ENCODE results near the gene CNKSR1. TPM values are rescaled to one million over a fixed set of nuclear protein-coding genes. Genes with fewer than 3 reads are reported as not detected.
A peak's percentile ranks its signal among the peaks of the same experiment; 100 is the strongest.

The CNKSR1 gene
- total and polyA plus RNA-seq, 2 of the 13 experiments (the other 11 are each of a cell fraction or from before 2014, with no cell fraction given), result 3.4 to 8.9 TPM

GRCh38 chr1:26177182-26177684 is at the start of gene CNKSR1 (continued):
- TF ChIP-seq ZBTB14 (CRISPR knock-in tag; IDR thresholded peaks at IDR 0.05) (no peak), MYNN (CRISPR knock-in tag; IDR thresholded peaks at IDR 0.05; ENCODE audit: low read depth) (0 out of 2 replicates have a peak, but pooled peaks have one; percentile 24), GATAD1 (CRISPR knock-in tag; IDR thresholded peaks at IDR 0.05) (peak; percentile 57; the same call in 1 of the 2 replicates), NR2F6 (IDR thresholded peaks at IDR 0.05) (no peak), NR2F6 (CRISPR knock-in tag; IDR thresholded peaks at IDR 0.05) (no peak), FOXK2 (IDR thresholded peaks at IDR 0.05) (no peak), ELF1 (CRISPR knock-in tag; IDR thresholded peaks at IDR 0.05) (peak; percentile 42; the same call in 1 of the 2 replicates), ZNF441 (CRISPR knock-in tag; IDR thresholded peaks at IDR 0.05; ENCODE audit: borderline replicate concordance) (peak; percentile 49; the same call in 1 of the 2 replicates), CENPX (CRISPR knock-in tag; IDR thresholded peaks at IDR 0.05) (no peak), YY1 (IDR thresholded peaks at IDR 0.05; ENCODE audit: insufficient read depth, insufficient replicate concordance, low read depth, low read length) (peak; percentile 62), ZSCAN21 (CRISPR knock-in tag; IDR thresholded peaks at IDR 0.05; ENCODE audit: borderline replicate concordance) (0 out of 2 replicates have a peak, but pooled peaks have one; percentile 41), MNT (IDR thresholded peaks at IDR 0.05) (no peak), SP5 (CRISPR knock-in tag; IDR thresholded peaks at IDR 0.05; ENCODE audit: borderline replicate concordance, low read depth) (0 out of 2 replicates have a peak, but pooled peaks have one; percentile 18), NFYB (CRISPR knock-in tag; IDR thresholded peaks at IDR 0.05) (peak; percentile 39; the same call in 1 of the 2 replicates), PAXIP1 (CRISPR knock-in tag; conservative IDR thresholded peaks at IDR 0.05) (no peak), PPARG (CRISPR knock-in tag; conservative IDR thresholded peaks at IDR 0.05) (no peak), FOXC1 (CRISPR knock-in tag; IDR thresholded peaks at IDR 0.05; ENCODE audit: borderline replicate concordance) (0 out of 2 replicates have a peak, but pooled peaks have one; percentile 22), PHB2 (IDR thresholded peaks at IDR 0.05; ENCODE audit: partially characterized antibody) (no peak)
- TF ChIP-seq, protein P1, sequence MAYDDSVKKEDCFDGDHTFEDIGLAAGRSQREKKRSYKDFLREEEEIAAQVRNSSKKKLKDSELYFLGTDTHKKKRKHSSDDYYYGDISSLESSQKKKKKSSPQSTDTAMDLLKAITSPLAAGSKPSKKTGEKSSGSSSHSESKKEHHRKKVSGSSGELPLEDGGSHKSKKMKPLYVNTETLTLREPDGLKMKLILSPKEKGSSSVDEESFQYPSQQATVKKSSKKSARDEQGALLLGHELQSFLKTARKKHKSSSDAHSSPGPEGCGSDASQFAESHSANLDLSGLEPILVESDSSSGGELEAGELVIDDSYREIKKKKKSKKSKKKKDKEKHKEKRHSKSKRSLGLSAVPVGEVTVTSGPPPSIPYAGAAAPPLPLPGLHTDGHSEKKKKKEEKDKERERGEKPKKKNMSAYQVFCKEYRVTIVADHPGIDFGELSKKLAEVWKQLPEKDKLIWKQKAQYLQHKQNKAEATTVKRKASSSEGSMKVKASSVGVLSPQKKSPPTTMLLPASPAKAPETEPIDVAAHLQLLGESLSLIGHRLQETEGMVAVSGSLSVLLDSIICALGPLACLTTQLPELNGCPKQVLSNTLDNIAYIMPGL (CRISPR knock-in tag; IDR thresholded peaks at IDR 0.05; ENCODE audit: borderline replicate concordance in 1 of 2, low read depth in 1 of 2), result 0 out of 4 replicates have a peak, but pooled peaks have one; percentile 27 to 42
- TF ChIP-seq, protein P2, sequence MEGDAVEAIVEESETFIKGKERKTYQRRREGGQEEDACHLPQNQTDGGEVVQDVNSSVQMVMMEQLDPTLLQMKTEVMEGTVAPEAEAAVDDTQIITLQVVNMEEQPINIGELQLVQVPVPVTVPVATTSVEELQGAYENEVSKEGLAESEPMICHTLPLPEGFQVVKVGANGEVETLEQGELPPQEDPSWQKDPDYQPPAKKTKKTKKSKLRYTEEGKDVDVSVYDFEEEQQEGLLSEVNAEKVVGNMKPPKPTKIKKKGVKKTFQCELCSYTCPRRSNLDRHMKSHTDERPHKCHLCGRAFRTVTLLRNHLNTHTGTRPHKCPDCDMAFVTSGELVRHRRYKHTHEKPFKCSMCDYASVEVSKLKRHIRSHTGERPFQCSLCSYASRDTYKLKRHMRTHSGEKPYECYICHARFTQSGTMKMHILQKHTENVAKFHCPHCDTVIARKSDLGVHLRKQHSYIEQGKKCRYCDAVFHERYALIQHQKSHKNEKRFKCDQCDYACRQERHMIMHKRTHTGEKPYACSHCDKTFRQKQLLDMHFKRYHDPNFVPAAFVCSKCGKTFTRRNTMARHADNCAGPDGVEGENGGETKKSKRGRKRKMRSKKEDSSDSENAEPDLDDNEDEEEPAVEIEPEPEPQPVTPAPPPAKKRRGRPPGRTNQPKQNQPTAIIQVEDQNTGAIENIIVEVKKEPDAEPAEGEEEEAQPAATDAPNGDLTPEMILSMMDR (CRISPR knock-in tag; IDR thresholded peaks at IDR 0.05), result peak; percentile 55

All from HepG2 (cell line).